Measurements from ENCODE around the gene TMEM135. TPM values are rescaled to one million over a fixed set of nuclear protein-coding genes. Genes with fewer than 3 reads are reported as not detected.

TMEM135 gene
- total RNA-seq, 4 donors from 2014 or later = 17.2 to 69.6 (median 33.0) TPM

GRCh38 chr11:87235366-87235765 lies 197.6 kb downstream of the TMEM135 start:
- DNase-seq = no peak
- no peak overlapping the region for H3K27ac ChIP-seq
- peaks cover 10 to 18% of the 10 kb centered on the region in 2 donors for H3K4me1 ChIP-seq
- TF ChIP-seq POLR2A (IDR thresholded peaks at IDR 0.05) (no peak), CTCF (IDR thresholded peaks at IDR 0.05) (no peak)
- intact Hi-C loops (cut with DNase I) = no loop called here
- H3K27me3 ChIP-seq = no peaks in the 10 kb centered on the region
- H3K36me3 ChIP-seq = no peaks in the 10 kb centered on the region
- 92 to 93% methylated on average over 1 of the region's 1 CpG for WGBS, 2 donors
- no peak overlapping the region for H3K4me3 ChIP-seq (replicated peaks in 1 of 3)
- no peaks in the 10 kb centered on the region for H3K9me3 ChIP-seq

GRCh38 chr11:87236368-87236767 lies 198.6 kb downstream of the TMEM135 start:
- H3K9me3 ChIP-seq = no peaks in the 10 kb centered on the region
- peaks cover 10 to 18% of the 10 kb centered on the region in 2 donors for H3K4me1 ChIP-seq
- DNase-seq = no peak
- intact Hi-C loops (cut with DNase I) = no loop called here
- no peak overlapping the region for H3K4me3 ChIP-seq (replicated peaks in 1 of 3)
- no peaks in the 10 kb centered on the region for H3K36me3 ChIP-seq
- no peak overlapping the region for H3K27ac ChIP-seq
- no peak for TF ChIP-seq CTCF (IDR thresholded peaks at IDR 0.05)
- no peak for TF ChIP-seq POLR2A (IDR thresholded peaks at IDR 0.05)
- WGBS, 2 donors = 90 to 92% methylated on average over 2 of the region's 2 CpGs
- no peaks in the 10 kb centered on the region for H3K27me3 ChIP-seq

GRCh38 chr11:87239001-87239400 lies 201.3 kb downstream of the TMEM135 start:
- Histone ChIP-seq H3K9me3 (no peaks in the 10 kb centered on the region), H3K4me3 (replicated peaks in 1 of 3) (no peak overlapping the region), H3K27ac (peak overlapping the region in 2 of 3 donors; percentile 38 to 66), H3K36me3 (no peaks in the 10 kb centered on the region), H3K27me3 (no peaks in the 10 kb centered on the region), H3K4me1 (peaks cover 10 to 18% of the 10 kb centered on the region in 2 donors)
- intact Hi-C loops (cut with DNase I) = no loop called here
- no peak for DNase-seq
- TF ChIP-seq POLR2A (IDR thresholded peaks at IDR 0.05) (no peak), CTCF (IDR thresholded peaks at IDR 0.05) (no peak)
- 15 to 19% methylated on average over 2 of the region's 2 CpGs for WGBS, 2 donors

GRCh38 chr11:87239531-87239930 lies 201.8 kb downstream of the TMEM135 start:
- Histone ChIP-seq H3K4me3 (replicated peaks in 1 of 3) (no peak overlapping the region), H3K36me3 (no peaks in the 10 kb centered on the region), H3K27ac (peak overlapping the region in 1 of 3 donors; percentile 66), H3K27me3 (no peaks in the 10 kb centered on the region), H3K9me3 (no peaks in the 10 kb centered on the region), H3K4me1 (peaks cover 10 to 18% of the 10 kb centered on the region in 2 donors)
- 75 to 77% methylated on average over 1 of the region's 1 CpG for WGBS, 2 donors
- intact Hi-C loops (cut with DNase I) = no loop called here
- no peak for DNase-seq
- TF ChIP-seq POLR2A (IDR thresholded peaks at IDR 0.05) = no peak
- no peak for TF ChIP-seq CTCF (IDR thresholded peaks at IDR 0.05)

GRCh38 chr11:87251560-87251959 lies 213.8 kb downstream of the TMEM135 start:
- Histone ChIP-seq H3K27me3 (no peaks in the 10 kb centered on the region), H3K4me1 (no peaks in the 10 kb centered on the region), H3K27ac (no peak overlapping the region), H3K4me3 (replicated peaks in 1 of 3) (no peak overlapping the region), H3K36me3 (no peaks in the 10 kb centered on the region), H3K9me3 (no peaks in the 10 kb centered on the region)
- TF ChIP-seq POLR2A (IDR thresholded peaks at IDR 0.05) = no peak
- no peak for TF ChIP-seq CTCF (IDR thresholded peaks at IDR 0.05)
- intact Hi-C loops (cut with DNase I) = no loop called here
- no peak for DNase-seq
- WGBS, 2 donors = 90 to 92% methylated on average over 4 of the region's 4 CpGs

Data from thyroid gland (tissue), 4 donors.